ENCODE measurements around the gene SLC17A9.

GRCh38 chr20:62917720-62918119, 34.8 kb upstream of the SLC17A9 start:
- TF ChIP-seq, protein P1, sequence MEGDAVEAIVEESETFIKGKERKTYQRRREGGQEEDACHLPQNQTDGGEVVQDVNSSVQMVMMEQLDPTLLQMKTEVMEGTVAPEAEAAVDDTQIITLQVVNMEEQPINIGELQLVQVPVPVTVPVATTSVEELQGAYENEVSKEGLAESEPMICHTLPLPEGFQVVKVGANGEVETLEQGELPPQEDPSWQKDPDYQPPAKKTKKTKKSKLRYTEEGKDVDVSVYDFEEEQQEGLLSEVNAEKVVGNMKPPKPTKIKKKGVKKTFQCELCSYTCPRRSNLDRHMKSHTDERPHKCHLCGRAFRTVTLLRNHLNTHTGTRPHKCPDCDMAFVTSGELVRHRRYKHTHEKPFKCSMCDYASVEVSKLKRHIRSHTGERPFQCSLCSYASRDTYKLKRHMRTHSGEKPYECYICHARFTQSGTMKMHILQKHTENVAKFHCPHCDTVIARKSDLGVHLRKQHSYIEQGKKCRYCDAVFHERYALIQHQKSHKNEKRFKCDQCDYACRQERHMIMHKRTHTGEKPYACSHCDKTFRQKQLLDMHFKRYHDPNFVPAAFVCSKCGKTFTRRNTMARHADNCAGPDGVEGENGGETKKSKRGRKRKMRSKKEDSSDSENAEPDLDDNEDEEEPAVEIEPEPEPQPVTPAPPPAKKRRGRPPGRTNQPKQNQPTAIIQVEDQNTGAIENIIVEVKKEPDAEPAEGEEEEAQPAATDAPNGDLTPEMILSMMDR (conservative IDR thresholded peaks at IDR 0.05) = no peak
- TF ChIP-seq EZH2 (IDR thresholded peaks at IDR 0.05; ENCODE audit: low read depth) = no peak

All from PC-9 (cell line).